LNCAP (cell line): Measurements from ENCODE around the gene CLTB.

ENCODE experiments used
- TF ChIP-seq, protein P1 (sequence below): fragments of 450-650 bp; IDR thresholded peaks from 2 replicates; pipeline ENCODE4 v1.5.1; 2017; ENCODE audit warnings: mild to moderate bottlenecking

Gene CLTB

DNA sequence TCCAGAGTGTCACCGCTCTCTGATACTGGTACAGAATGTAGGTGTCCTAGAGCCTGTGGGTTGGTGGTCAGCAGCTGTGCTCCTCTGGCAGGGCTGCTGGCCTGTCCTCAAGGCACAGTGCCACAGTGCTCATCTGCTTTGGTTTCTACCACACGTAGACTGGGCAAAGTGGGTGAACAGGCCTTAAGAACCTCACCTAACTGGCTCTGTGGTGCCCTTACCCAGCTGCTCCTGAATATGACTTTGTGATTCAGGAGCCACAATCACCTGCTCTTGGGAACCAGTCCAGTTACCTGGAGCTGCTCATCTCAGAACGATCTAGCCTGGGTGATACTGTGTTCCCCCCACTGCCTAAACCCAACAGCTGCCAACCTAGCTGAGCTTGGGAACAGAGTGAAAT, 34.4 kb downstream of the CLTB start:
- TF ChIP-seq, protein P1, sequence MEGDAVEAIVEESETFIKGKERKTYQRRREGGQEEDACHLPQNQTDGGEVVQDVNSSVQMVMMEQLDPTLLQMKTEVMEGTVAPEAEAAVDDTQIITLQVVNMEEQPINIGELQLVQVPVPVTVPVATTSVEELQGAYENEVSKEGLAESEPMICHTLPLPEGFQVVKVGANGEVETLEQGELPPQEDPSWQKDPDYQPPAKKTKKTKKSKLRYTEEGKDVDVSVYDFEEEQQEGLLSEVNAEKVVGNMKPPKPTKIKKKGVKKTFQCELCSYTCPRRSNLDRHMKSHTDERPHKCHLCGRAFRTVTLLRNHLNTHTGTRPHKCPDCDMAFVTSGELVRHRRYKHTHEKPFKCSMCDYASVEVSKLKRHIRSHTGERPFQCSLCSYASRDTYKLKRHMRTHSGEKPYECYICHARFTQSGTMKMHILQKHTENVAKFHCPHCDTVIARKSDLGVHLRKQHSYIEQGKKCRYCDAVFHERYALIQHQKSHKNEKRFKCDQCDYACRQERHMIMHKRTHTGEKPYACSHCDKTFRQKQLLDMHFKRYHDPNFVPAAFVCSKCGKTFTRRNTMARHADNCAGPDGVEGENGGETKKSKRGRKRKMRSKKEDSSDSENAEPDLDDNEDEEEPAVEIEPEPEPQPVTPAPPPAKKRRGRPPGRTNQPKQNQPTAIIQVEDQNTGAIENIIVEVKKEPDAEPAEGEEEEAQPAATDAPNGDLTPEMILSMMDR, result no peak

DNA sequence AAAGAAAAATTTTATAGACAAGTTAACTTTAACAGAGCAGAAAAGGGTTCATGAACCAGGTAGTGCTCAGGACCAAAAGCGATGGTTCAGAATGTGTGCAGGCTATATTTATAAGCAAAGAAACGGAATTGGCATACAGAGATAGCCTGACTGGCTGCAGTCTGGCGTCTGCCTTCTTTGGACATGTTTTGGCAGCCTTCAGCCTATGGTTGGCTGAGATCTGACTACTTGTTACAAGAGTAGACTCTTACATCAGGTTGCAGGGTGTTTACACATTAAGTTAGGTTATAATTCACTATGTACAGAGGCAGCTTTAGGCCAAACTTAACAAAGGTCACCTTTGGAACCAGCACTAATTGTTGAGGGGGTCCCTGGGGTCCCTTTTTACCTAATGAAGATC, 34.9 kb downstream of the CLTB start:
- TF ChIP-seq, protein P1, result no peak

DNA sequence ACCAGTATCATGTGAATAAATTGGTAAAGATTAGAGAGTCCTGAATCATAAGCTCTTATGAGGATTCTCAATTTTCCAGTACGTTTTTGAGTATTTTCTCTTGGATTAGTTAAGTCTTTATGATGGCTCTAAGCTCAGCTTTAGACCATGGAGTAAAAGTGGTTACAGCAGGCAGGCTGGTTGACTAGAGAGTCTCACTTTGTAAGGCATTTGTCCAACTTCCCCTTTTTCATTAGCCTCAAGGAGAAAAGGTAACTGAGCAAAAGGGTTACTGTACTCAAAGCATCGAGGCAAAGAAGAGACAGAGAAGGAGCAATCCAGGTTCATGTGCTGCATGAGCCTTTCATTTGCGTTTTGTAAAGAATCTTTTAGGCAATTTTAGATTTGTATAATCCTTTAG, 36.5 kb downstream of the CLTB start:
- TF ChIP-seq, protein P1, result no peak

DNA sequence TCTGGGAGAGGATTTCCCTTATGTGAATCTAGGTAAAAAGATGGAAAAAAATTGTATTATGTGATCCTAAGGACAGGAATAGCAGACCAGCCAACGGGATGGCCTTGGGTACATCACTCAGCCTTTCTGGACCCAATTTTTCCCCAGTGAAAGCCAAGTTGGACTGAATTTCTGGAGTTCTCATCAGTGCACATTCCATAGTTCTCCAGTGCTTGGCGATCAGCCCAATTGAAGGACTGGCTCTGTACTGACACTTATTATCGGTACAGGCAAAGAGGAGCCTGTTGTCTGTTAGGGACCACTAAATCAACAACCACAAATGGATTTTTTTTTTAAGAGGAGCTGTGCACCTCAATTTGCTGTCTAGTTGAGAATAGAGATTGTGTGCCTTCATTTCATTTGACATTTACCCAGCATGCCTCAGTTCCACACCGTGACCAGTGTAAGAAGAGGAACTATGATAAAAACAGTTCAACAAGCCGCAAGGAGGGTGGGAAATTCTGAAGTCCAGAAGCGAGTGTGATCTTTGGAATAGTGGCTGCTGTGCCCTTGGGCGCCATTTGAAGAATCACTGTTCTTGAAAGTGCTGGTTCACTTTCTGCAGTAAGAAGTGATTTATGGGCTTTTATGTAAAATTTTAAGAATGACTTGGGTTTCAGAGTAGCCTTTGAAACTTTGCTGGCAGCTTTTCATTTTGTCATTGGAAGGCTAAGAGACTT, 43.1 kb downstream of the CLTB start:
- TF ChIP-seq, protein P1, result no peak

DNA sequence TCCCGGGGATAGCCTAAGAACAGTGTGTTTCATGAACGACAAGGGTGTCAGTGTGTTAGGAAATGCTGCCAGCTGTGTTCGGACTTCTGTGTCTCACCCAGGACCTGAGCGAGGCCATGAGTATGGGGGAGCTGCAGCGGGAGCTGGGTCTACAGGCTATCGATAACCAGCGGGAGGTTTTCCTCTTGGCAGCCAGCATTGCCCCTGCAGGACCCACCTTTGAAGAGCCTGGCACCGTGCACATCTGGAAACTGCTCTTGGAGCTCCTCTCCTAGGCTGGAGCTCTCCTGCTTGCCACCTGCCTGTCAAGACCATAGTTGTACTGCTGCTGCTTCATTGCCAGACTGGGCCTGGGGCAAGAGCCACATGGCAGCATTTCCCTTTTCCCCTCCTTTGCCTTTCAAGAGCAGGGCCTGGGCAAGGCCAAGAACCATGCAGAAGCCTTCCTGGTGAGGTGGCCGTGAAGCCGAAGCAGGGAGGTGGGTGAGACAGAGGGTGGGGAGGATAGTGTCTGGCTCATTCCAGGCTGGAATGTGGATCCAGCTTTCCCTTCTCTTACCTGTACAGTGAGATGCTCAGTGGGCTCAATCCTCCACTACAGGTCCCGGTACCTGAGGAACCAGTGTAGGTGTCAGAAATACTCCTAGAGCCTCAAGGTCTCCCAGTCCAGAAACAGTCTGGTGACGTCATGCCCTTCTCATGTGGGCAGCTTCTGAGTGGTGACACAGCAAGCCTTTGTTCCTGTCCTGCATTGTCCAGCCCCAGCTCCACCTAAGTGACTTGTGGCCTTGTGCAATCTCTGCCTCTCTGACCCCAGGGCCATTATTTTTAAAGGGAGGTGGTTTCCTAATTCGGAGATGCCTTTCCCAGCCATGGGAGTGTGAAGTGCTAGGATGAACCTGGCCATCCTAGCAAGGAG, 44.5 kb downstream of the CLTB start:
- TF ChIP-seq, protein P1, result no peak

DNA sequence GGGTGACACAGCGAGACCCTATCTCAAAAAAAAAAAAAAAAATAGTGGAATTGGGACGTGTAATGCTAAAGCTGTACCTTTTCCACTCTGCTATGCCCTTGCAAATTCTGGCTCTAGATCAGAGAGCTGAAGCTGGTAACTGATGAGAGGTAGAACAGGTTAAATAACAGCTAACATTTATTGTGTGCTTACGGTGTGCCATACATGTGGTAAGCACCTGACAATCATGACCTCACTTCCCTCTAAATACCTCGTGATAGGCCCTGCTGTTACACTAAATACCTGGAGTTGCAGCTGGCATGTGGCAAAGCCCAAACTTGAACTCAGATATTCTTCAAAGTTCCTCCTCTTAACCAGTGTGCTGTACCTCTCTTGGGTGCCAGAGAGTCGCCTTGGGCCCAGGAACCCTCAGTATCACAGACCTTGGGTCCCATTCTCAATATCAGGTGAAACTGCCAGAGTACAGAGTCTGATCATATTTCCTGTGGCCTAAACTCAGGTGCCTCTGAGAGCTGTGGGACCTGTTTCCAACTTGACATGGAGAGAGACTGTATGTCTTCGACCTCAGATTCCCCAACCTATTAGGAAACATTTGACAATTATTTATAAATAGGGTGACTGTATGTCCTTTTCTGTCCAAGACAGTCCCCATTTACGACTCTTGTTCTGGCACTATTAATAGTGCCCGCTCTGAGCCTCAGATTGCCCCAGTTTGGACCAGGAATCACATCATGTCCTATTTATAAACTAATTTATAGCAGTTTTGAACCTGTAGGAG, 46.2 kb downstream of the CLTB start:
- TF ChIP-seq, protein P1, result no peak

DNA sequence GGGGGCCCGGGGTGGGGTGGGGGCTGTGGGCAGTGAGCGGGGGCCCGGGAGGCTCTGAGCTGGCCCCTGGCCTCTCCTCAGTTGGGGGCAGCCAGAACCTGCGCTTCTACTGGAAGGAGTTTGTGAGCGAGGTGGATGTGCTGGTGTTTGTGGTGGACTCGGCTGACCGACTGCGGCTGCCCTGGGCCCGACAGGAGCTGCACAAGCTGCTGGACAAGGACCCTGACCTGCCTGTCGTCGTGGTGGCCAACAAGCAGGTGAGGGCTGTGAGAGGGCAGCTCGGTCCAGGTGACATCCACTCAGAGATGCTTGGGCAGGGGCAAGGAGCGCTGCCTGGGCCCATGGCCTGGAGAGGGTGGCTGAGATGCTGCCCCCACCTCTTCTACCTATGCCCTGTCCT, 47.6 kb downstream of the CLTB start:
- TF ChIP-seq, protein P1, result no peak
